Activated T-helper 1 cell treated with Interleukin-2 at 50 U/mL for 16 hours (primary cell): ENCODE data around the gene UBE2D4.
"Not testable (repeated sequence)": the region's sequence is repeated elsewhere in the genome, so short reads cannot be mapped to it uniquely, and the experiment has no call there.

Source experiments
- DNase-seq: peaks from one replicate; pipeline ENCODE4 v3.0.0-alpha.2; 2020; ENCODE audit warnings: low read depth

Gene UBE2D4

DNA sequence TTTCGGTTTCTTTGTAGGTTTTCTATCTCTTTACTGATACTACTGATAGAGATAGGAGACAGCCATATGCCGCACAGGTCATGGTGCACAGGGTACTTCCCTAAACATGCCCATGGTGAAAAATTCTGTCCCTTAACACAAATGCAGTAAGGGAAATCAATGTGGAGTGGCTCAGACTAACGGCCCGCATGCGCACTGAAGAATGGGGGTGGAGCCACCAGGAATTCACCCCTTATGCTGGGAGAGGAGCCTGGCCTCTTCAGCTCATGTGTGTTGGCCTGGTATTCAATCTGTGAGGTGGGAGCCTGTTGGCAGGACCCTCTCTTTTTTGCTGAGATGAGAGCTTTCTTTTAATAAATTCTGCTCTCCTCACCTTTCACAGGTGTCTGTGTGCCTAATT is 11.4 kb upstream of the UBE2D4 start:
- no peak for DNase-seq

- DNase-seq, result no peak
These were observed 10.3 kb upstream of the UBE2D4 start for GRCh38 chr7:43915907-43916306.

DNA sequence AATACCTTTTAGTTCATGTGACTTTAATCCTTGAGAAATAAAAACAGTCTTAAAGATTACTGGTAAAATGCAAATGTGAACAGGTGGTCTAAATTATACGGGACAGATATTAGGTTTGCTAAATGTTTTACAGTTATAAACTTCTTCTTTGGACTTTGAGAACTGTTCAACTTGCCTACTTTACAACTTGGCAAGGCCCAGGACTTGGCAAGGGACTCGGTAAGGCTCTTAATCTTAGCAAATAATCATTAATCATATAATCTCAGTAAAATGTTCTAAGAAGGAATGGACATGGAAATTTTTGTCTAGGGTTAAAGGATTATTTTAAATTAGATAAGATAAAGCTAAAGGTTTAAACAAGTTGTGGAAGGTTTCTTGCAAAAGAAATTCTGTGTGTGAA is 4.8 kb upstream of the UBE2D4 start:
- no peak for DNase-seq

DNA sequence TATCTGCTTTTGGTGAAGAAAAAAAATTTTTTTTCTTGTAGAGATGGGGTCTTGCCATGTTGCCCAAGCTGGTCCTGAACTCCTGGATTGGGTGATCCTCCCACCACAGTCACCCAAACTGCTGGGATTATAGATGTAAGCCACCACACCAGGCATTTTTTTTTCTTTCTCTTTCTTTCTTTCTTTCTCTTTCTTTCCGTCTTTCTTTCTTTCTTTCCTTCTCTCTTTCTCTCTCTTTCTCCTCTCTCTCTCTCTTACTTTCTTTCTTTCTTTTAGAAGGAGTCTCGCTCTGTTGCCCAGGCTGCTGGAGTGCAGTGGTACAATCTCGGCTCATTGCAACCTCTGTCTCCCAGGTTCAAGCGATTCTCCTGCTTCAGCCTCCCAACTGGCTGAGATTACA is 3.5 kb upstream of the UBE2D4 start:
- DNase-seq, result no peak

DNA sequence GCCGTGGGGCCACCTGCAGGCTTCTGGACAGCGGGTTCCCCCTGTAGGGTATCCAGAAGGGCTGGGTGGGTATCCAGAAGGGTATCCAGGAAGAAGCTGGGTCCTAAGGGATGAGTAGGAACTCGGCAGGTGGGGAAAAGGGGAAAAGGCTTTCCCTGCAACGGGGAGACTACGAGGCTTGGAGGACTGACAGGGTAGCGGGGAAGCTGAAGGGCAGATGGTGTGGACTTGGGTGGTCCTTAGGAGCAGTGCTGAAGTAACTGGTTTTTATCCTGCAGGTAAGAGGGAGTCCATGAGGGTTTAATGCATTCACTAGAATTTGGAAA is 525 bp downstream of the UBE2D4 start:
- no peak for DNase-seq

DNA sequence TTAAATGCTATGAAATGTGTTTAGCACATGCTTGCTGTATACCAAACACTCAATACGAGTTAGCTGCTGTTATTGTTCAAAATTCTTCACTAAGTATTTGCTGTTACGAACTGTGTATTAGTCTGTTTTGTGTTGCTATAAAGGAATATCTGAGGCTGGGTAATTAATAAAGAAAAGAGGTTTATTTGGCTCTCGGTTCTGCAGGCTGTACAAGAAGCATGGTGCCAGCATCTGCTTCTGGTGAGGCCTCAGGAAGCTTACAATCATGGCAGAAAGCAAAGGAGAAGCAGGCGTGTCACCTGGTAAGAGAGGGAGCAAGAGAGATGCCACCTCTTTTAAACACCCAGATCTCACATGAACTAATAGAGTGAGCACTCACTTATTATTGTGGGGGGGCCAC is 1.6 kb downstream of the UBE2D4 start:
- no peak for DNase-seq

DNA sequence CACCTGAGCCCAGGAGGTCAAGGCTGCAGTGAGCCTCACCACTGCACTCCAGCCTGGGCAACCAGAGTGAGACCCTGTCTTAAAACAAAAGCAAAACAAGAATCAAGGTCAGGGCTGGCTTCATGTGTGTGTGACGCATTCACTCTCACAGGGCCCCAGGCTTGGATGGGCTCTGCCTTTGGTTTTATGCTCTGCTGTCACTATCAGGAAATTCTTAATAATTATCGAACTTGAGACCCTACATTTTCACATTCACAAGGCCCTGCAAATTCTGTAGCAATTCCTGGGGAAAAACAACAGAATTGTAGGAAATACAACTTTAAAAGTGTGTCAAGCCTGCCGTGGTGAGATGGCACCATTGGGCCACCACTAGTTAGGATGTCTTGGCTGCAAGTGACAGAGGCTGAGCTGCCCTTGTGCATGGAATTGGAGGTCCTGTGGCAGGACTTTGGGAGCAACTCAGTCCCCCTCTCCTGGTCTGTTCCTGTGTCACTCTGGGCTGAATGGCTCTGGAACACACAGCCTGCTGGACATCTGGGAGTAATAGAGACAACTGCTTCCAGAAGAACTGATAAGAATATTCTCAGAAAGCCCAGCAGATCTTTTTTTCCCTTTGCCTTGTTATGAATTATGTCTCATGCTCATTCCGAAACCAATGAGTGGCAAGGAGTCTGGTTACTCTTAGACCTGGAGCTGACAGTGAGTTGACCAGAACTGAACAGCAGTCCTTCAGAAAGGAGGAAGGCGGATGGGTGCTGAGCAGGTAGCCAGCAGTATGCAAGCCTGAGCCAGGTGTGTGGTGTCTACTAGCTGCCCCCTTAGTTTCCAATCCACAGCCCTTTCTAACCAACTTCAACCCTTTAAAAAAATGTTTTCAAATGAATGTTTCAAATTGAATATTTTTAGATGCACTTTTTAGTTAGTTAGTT is 3.6 kb downstream of the UBE2D4 start:
- no peak for DNase-seq

- no peak for DNase-seq
These were observed 5.1 kb downstream of the UBE2D4 start for GRCh38 chr7:43931346-43931745.

DNA sequence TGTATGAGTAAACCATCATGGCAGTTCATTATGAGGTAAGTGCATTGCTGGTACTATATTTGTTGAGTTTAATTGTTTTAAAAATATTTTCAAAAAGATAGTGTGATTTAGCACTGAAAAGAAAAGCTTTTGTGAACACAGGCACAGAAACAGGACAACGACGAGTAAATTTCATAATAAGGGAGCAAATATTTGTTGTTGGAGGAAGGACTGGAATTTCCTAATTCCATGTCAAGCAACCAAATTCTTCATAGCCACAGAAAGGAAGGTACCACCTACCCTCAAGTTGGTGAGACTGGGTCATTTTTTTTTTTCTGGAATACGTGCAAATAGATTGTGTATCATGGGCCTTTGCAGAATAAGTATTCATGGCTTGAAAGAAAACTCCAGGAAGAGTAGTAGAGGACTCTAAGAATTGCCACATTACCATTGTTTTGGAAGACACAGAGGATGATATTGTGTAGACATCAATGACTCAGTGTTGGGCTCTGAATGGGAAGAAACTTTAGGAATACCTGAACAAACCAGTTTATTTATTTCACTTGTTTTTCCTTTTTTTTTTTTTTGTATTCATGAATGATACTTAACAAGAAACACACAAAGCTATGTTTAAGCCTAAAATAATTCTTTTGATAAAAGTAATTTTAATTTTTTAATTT is 7.8 kb downstream of the UBE2D4 start:
- no peak for DNase-seq

DNA sequence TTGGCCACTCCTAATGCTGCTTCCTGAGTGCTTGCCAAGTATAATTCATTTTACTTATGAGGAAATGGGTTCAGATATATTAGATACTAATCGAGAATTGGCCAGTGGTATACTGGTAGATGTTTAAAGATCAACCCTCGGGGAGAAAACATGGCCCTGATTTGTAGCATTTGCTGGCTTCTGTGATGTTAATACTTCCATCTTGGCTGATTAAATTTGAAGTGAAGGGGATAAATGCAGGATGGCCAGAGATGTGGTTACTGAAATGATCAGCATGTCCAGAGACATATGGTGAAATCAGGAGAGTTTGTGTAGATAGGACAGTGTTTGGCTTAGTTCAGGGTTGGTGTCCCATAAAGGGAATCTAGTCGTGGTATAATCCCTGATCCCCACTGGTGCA is 11.2 kb downstream of the UBE2D4 start:
- no peak for DNase-seq

GRCh38 chr7:43938892-43939482 is 12.8 kb downstream of the UBE2D4 start:
- DNase-seq, result no peak

DNA sequence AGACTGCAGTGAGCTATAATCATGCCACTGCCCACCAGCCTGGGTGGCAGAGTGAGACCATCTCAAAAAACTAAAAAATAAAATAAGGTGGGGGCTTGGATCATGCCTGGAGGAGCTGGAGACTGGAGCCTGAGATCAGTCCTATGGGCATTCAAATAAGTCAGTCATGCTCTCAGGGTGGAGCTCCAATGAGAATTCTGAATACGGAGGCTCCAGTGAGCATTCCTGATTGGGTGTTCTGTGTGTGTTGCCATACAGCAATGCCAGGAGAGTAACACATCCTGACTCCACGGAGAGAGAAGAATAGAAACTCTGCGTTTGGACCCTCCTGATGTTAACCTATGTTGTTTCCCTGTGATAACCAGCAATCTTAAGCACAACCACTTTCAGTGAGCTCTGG is 16.0 kb downstream of the UBE2D4 start:
- DNase-seq, result no peak

DNA sequence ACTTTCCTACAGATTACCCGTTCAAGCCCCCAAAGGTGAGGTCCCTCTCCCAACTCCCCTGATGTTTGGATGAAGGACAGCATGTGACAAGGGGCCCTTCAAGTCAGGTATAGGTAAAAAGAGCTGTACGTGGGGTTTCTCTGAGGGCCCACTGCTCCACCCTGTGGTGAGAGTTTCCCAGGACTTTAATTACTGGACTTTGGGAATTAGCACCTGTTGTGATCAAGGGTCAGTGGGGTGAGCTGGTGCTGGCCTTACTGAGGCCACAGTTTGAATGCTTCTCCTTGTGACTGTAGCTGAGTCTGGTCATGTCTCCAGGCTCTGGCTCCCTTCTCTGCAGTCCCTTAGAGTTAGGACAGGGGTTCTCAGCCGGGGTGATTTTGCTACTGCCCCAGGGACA is 16.8 kb downstream of the UBE2D4 start:
- DNase-seq, result no peak

DNA sequence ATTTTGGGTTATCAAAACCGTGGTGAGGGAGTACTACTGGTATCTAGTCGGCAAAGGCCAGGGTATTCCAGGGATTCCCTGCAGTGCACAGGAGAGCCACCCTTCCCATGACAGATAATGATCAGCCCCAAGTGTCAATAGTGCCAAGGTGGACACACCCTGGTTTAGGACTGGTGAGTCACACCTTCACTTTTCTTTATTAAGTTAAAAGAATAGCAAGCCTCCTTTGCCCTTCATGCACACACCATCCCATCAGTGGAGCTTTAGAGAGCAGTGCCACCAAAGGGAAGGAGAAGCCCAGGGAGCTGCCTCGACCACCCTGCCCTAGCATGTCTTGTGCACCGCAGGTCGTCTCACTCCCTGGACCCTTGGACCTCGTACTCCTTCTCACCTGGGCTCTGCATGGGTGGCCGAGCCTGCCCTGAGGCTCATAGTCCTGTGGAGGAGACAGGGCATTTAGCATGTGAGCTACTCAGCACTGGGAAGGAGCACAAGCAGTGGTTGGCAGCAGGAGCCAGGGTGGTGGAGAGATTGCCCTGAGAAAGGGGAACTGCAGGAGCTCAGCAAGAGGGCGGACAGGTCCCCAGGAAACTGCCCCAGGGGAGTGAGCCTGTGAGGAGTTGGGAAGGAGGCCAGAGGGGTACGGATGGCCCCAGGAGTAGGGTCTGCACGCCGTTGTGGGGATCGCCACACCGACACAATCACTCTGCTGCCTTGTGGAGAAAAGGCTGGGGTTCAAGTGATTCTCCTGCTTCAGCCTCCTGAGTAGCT is 17.4 kb downstream of the UBE2D4 start:
- DNase-seq, result no peak

GRCh38 chr7:43944286-43944685 is 18.1 kb downstream of the UBE2D4 start:
- DNase-seq, result no peak

DNA sequence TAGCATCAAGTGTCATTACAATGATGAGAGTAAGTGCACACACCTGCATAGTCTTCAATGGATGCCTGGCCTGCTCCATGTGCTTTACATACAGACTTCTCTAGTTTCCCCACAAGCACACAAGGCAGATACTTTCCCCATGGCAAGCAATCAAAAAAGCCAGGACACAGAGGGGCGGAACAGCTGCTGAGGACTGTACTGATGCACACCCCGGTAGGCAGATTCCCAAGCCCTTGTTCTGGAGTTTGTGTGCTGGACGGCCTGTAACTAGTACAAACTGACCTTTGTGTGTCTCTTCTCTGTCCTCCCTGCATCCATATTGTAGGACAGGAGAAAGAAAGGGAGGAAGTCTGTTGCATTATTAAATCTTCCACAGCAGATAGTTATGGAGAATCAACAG is 25.8 kb downstream of the UBE2D4 start:
- no peak for DNase-seq

- DNase-seq, result no peak
These were observed 26.8 kb downstream of the UBE2D4 start for GRCh38 chr7:43953071-43953470.

- no peak for DNase-seq
These were observed 28.4 kb downstream of the UBE2D4 start for GRCh38 chr7:43954524-43955228.

GRCh38 chr7:43956027-43956426 is 29.8 kb downstream of the UBE2D4 start:
- DNase-seq, result no peak

DNA sequence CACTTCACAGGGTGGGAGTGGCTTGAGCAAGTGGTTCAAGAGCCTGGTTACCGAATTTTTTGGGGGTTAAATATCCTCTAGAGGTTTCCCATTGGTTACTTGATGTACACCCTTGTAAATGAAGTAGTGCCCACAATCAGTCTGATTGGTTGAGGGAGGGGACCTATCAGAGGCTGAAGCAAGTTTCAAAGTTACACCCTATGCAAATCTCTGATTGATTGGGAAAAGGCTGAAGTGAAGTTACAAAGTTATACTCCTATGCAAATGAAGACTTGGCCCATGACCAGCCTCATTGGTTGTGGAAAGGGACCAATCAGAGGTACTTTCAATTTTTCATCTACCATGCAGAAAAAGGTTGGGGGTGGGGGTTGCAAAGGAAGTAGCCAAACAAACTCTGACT is 34.7 kb downstream of the UBE2D4 start:
- DNase-seq, result no peak

GRCh38 chr7:43966392-43966791 is 40.2 kb downstream of the UBE2D4 start:
- not testable (repeated sequence) for DNase-seq
